ENCODE data around the gene IMPDH1. TPM values are rescaled to one million over a fixed set of nuclear protein-coding genes. Genes with fewer than 3 reads are reported as not detected.
A peak's percentile ranks its signal among the peaks of the same experiment; 100 is the strongest.

The IMPDH1 gene
- total and polyA plus RNA-seq, 9 of the 15 experiments (the other 6 are each of a cell fraction or from before 2014, with no cell fraction given), result 0.80 to 118 (median 64.3) TPM

GRCh38 chr7:128409596-128410450, at the start of gene IMPDH1 (continued):
- TF ChIP-seq ETS1 (conservative IDR thresholded peaks at IDR 0.05; ENCODE audit: control insufficient read depth, low read depth, low read length) (peak; percentile 51; the same call in 1 of the 2 replicates), ZC3H4 (CRISPR knock-in tag; IDR thresholded peaks at IDR 0.05; ENCODE audit: borderline replicate concordance) (no peak), ZNF583 (CRISPR knock-in tag; IDR thresholded peaks at IDR 0.05) (peak; percentile 65; the same call in 1 of the 2 replicates), HOMEZ (CRISPR knock-in tag; IDR thresholded peaks at IDR 0.05) (0 out of 2 replicates have a peak, but pooled peaks have one; percentile 66), PCBP1 (IDR thresholded peaks at IDR 0.05; ENCODE audit: low read depth, low read length, poor library complexity, severe bottlenecking) (peak; percentile 81), ARID3B (CRISPR knock-in tag; IDR thresholded peaks at IDR 0.05; ENCODE audit: borderline replicate concordance) (peak; percentile 61; the same call in 1 of the 2 replicates), CAMTA2 (CRISPR knock-in tag; conservative IDR thresholded peaks at IDR 0.05) (peak; percentile 84; the same call in 1 of the 2 replicates), BMI1 (IDR thresholded peaks at IDR 0.05; ENCODE audit: low read length) (no peak), SUPT5H (IDR thresholded peaks at IDR 0.05) (peak; percentile 66), ESRRA (IDR thresholded peaks at IDR 0.05; ENCODE audit: borderline replicate concordance, low read depth) (peak; percentile 75), PURB (CRISPR knock-in tag; IDR thresholded peaks at IDR 0.05; ENCODE audit: low read depth) (no peak), ZNF668 (CRISPR knock-in tag; IDR thresholded peaks at IDR 0.05) (no peak), ZNF12 (CRISPR knock-in tag; IDR thresholded peaks at IDR 0.05) (no peak; the same call in 1 of the 2 replicates), GTF2F1 (IDR thresholded peaks at IDR 0.05; ENCODE audit: low read depth, low read length) (no peak), KLF13 (tag; IDR thresholded peaks at IDR 0.05; ENCODE audit: borderline replicate concordance, low read depth) (0 out of 2 replicates have a peak, but pooled peaks have one; percentile 44), NFE2L1 (tag; IDR thresholded peaks at IDR 0.05; ENCODE audit: borderline replicate concordance, low read depth) (no peak), HCFC1 (IDR thresholded peaks at IDR 0.05; ENCODE audit: low read depth, low read length) (peak; percentile 39; the same call in 1 of the 2 replicates)
